ENCODE data around the gene UBE2D2.

The UBE2D2 gene

GRCh38 chr5:139657363-139658321, 96.5 kb downstream of the UBE2D2 start:
- in situ Hi-C loops (cut with HindIII; ENCODE audit: low pct_ligation_motif_present, low sequenced_read_pairs), result no loop called here
- peak overlapping the region; percentile 67 for H3K27ac ChIP-seq
- no peak for TF ChIP-seq CTCF (IDR thresholded peaks at IDR 0.05; ENCODE audit: low read depth, low read length, missing control alignments)
- no peaks in the 10 kb centered on the region for H3K36me3 ChIP-seq (replicated peaks)
- H3K4me3 ChIP-seq (ENCODE audit: low read depth, low read length), result no peak overlapping the region
- H3K27me3 ChIP-seq (replicated peaks), result no peaks in the 10 kb centered on the region
- DNase-seq, result no peak

- in situ Hi-C loops (cut with HindIII; ENCODE audit: low pct_ligation_motif_present, low sequenced_read_pairs), result no loop called here
- TF ChIP-seq CTCF (IDR thresholded peaks at IDR 0.05; ENCODE audit: low read depth, low read length, missing control alignments), result peak; percentile 52
- H3K27ac ChIP-seq, result peak overlapping the region; percentile 67
- no peaks in the 10 kb centered on the region for H3K27me3 ChIP-seq (replicated peaks)
- DNase-seq, result no peak
- no peaks in the 10 kb centered on the region for H3K36me3 ChIP-seq (replicated peaks)
- H3K4me3 ChIP-seq (ENCODE audit: low read depth, low read length), result no peak overlapping the region
These were observed 97.4 kb downstream of the UBE2D2 start for GRCh38 chr5:139658501-139658927.

GRCh38 chr5:139658928-139659667, 98.0 kb downstream of the UBE2D2 start:
- no peak for TF ChIP-seq CTCF (IDR thresholded peaks at IDR 0.05; ENCODE audit: low read depth, low read length, missing control alignments)
- Histone ChIP-seq H3K27ac (peak overlapping the region; percentile 67), H3K4me3 (ENCODE audit: low read depth, low read length) (peak overlapping the region; percentile 20), H3K36me3 (replicated peaks) (no peaks in the 10 kb centered on the region), H3K27me3 (replicated peaks) (no peaks in the 10 kb centered on the region)
- in situ Hi-C loops (cut with HindIII; ENCODE audit: low pct_ligation_motif_present, low sequenced_read_pairs), result no loop called here
- DNase-seq, result peak; percentile 63

- Histone ChIP-seq H3K4me3 (ENCODE audit: low read depth, low read length) (peak overlapping the region; percentile 33), H3K36me3 (replicated peaks) (no peaks in the 10 kb centered on the region), H3K27ac (peak overlapping the region; percentile 67), H3K27me3 (replicated peaks) (no peaks in the 10 kb centered on the region)
- DNase-seq, result no peak
- in situ Hi-C loops (cut with HindIII; ENCODE audit: low pct_ligation_motif_present, low sequenced_read_pairs), result no loop called here
- no peak for TF ChIP-seq CTCF (IDR thresholded peaks at IDR 0.05; ENCODE audit: low read depth, low read length, missing control alignments)
These were observed 98.6 kb downstream of the UBE2D2 start for GRCh38 chr5:139659695-139660101.

- Histone ChIP-seq H3K27me3 (replicated peaks) (no peaks in the 10 kb centered on the region), H3K36me3 (replicated peaks) (no peaks in the 10 kb centered on the region), H3K4me3 (ENCODE audit: low read depth, low read length) (peak overlapping the region; percentile 33), H3K27ac (peak overlapping the region; percentile 67)
- TF ChIP-seq CTCF (IDR thresholded peaks at IDR 0.05; ENCODE audit: low read depth, low read length, missing control alignments), result no peak
- in situ Hi-C loops (cut with HindIII; ENCODE audit: low pct_ligation_motif_present, low sequenced_read_pairs), result no loop called here
- DNase-seq, result no peak
These were observed 99.2 kb downstream of the UBE2D2 start for GRCh38 chr5:139660105-139660922.

Measured in brain microvascular endothelial cell (primary cell).